ENCODE measurements around the gene PDE6B. TPM values are rescaled to one million over a fixed set of nuclear protein-coding genes. Genes with fewer than 3 reads are reported as not detected.
"Not testable (repeated sequence)": the region's sequence is repeated elsewhere in the genome, so short reads cannot be mapped to it uniquely, and the experiment has no call there.

PDE6B gene
- total RNA-seq, 1 donor from 2014 or later: 3.9 TPM

DNA sequence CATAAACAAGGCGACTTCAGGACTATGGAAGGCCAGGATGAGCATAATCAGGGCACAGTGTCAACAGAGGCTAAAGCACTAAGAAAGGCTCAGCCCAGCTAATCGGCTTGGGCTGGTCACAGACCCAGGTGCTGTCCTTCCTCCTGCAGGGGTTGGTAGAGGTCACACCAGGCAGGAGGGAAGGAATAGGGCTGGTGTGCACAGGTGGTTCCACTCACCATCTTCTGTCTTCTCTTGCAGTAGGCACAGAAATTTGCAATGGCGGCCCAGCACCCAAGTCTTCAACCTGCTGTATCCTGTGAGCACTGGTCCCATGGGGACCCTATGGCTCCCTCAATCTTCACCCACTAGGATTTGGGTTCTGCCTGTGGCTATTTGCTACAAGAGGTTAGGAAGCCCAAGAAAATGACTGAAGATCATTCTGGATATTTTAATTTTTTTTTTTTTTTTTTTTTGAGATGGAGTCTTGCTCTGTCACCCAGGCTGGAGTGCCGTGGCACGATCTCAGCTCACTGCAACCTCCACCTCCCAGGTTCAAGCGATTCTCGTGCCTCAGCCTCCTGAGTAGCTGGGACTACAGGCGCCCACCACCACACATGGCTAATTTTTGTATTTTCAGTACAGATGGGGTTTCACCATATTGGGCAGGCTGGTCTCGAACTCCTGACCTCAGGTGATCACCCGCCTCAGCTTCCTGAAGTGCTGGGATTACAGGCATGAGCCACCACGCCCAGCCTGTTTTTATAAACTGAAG, 44.6 kb downstream of the PDE6B start:
- DNase-seq (ENCODE audit: low read depth, low spot score): not testable (repeated sequence)

DNA sequence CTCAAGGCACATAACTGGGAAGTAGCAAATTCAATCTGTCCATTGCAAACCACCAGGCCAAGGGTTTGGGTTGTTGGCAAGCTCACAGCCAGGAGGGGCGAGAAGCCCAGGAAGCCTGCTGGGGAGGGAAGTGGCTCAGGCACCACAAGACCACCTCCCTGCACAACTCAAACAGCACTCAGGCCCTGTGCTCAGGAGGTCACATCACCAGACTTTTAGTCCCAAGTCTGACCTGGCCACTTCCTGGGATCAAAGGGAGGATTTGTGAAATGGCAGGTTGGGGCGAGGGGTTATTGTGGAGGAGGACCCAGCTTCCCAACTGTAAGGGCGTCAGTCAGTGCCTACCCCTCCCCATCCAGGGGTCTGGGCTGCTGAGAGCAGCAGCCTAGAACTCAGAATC, 46.4 kb downstream of the PDE6B start:
- DNase-seq (ENCODE audit: low read depth, low spot score): no peak

DNA sequence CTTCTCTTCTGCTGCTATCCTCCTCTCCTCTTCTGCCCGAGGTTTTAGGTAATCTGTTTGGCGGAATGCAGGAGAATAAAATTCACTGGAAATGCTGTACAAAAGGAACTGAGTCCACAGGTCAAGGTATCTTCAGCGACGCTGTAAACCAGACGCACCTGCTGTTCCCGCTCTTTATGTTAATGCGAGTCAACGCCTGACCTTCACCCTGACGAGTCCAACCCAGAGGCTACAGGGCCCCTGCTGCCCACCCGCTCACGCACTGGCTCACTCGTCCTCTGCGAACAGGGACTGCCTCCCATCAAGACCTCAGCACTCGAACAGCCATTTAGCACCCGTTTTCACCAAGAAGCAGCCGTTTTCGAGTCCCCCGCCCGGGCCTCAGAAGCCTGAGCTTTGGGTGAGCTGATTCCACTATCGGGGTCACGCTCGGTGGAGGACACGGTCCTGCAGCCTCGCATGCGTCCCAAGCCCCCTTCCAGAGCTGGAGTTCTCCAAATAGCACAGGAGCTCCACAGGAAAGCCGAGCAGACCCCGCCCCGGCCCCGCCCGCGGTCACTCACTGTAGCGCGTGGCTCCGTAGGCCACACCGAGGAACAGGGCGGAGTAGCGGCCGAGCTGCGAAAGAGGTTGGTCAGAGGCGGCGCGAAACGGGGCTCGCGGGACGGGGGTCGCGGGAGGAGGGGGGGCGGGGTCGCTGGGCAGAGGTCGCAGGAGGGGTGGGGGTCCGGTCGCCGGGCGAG, 48.1 kb downstream of the PDE6B start:
- no peak for DNase-seq (ENCODE audit: low read depth, low spot score)

DNA sequence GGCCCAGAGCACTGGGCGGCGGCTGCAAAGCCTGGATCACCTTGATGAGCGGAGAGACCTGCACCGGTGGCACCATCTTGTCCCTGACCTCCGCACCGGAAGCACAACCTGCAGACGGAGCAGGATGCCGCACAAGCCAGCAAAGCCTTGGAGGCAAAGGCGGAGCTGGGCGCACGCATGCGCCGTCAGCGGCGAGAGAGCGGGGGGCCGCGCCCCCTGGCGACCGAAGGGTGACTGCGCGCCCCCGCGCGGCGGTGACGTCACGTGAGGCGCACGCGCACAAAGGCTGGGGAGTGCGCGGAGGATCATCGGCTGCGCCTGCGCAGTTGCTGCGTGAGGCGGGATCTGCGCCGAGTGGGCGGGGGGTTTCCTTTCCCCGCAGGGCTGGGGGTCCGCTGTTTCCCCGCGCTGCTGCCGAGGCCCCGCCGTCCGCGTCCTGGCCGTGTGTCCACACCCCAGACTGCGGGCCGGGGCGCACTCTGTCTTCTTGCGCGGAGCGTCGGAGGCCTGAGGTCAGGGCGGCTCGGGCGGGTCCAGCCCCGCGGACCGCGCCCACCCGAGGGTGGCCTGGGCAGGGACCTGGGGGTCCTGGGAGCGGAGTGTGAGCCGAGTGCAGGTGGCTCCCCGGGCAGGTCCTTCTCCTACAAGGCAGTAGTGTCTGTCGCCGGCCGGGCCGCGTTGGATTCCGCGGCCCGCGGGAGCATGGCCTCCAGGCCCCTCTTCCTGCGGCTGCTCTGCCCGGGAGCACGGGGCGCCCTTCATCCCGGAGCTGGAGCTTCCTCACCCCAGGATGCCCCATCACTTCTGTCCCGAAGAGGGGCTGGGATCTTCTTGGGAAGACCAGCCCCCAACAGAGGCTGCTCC, 49.0 kb downstream of the PDE6B start, which contains the start of the genes ATP5ME and MYL5:
ATP5ME (minus strand) TSS at position 105 of the 864 bp plus-strand sequence; CDS start at position 76, 29 bp downstream.
MYL5 (plus strand) TSS at position 371 of the 864 bp plus-strand sequence. CDS start 3,485 bp downstream, outside the sequence.
- DNase-seq (ENCODE audit: low read depth, low spot score): peak; percentile 76

DNA sequence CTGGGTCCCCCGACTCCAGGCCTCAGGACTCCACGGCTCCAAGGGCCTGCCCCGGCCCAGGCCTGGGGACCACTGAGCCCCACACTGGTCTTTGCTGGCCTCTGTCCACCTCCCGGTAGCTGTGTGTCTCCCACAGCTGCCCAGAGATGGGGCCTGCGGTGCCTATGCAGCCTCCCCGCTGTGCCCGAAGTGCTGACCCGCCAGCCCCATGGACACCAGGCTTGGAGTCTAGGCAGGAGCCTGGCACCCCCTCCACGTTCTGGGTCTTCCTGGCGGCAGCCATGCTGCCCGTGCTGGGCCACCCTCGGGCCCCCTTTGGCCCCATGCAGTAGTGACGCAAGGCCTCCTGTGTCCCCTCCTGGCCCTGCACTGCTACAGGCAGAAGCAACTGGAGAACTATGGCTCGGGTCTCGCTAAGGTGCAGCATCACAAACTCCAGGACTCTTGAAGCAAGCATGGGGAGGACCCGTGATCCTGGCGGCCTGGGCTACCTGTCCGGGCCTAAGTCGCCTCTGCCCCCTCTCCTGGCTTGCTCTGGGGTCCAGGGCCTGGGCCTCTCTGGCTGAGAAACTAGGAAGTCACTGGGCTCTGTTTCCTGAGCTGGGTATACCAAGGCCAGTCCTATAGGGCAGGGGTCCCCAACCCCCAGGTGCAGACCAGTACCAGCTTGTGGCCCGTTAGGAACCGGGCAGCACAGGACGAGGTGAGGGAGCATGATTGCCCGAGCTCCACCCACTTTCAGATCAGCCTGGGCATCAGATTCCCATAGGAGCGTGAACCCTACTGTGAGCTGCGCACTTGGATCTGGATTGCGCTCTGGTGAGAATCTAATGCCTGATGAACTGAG, 49.9 kb downstream of the PDE6B start:
- no peak for DNase-seq (ENCODE audit: low read depth, low spot score)

DNA sequence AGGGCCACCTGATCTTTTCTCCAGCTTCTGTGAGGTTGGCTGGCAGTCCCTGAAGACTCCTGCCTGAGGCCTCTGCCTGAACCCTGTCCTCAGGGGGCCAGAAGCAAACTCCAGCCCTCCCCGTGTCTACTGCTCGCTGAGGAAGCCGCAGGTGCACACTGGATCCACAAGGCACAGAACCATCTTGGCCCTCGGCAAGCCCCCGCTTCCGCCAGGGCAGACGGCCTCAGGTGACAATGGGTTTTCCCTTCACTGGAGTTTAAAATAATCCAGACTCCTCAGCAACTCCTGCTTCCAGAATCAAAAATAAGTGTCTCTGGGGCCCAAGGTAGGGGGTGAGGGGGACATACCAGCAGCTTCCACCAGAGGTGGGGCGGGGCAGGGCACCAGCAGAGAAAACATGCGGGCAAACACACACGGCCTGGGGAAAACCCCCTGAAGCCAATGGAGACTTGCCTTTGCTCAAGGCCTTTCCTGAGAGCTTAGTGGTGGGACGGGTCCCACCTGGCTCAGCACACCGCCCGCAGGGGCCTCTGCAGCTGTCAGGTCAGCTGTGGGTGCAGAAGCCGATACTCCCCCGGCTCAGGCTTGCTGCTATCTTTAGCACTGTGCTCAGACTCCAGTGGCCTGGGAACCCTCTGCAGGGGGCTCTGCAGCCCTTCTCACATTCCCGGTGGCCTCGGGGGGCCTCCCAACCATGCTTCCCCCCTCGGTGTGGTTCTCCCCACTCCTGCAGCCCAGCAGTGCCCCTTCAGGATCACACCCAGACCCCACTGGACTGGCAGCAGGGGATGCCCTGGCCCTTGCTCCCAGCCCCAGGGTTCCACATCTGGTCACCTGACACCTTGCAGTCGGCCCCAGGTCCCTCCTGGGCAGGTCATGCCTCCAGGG, 50.9 kb downstream of the PDE6B start:
- DNase-seq (ENCODE audit: low read depth, low spot score): no peak

DNA sequence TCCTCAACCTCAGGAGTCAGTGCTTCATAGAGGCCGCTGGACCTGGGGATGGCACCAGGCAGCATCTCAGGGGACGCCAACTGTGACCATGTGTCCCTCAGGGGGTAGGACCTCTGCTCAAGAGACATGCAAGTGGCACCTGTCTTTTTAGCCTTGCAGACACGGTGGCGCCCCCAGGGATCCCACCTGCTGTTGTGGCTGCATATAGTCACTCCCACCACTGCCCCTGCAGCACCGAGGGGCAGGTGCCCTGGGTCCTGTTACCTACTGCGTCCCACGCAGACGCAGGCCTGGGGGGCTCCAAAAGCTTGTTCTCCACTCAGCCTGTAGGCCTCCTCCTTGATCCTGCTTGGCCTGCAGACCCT, 51.5 kb downstream of the PDE6B start:
- no peak for DNase-seq (ENCODE audit: low read depth, low spot score)

DNA sequence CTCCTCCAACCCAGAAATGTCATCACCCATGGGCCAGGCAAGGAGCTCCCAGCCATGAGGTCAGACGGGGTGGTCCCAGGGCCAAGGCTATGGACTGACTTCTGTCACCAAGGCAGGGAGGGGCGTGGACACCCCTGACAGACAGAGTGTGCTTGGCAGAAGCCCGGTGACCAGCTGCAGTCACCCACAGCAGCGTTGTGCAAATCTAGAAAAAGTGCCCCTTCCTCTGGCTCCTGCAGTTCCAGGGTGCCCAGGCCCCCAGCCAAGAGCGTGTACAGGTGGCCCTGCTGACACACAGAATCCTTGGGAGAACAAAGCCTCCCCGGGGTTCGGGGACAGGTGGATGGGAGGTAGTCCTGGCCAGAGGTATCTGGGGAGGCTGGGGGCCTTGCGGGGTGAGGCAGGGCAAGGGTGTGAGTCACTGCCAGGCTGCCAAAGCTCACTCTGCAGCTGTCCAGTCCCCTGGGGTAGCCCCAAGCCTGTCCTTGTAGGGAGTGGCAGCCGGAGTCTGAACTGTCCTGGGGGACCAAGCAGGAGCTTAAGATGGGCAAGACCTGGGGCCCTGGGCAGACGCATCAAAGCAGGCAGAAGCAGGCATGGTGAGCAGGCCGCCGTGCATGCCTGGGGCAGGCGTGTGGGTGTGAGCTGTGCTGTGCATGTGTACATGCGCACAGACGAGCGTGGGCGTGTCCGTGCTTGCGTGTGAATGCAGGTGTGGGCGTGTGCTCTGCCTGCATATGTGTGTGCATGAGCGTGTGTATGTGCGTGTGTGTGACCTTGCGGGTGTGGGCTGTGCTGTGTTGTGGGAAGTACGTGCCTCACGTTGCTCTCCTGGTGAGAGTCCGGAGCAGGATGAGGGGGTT, 52.3 kb downstream of the PDE6B start:
- DNase-seq (ENCODE audit: low read depth, low spot score): no peak

DNA sequence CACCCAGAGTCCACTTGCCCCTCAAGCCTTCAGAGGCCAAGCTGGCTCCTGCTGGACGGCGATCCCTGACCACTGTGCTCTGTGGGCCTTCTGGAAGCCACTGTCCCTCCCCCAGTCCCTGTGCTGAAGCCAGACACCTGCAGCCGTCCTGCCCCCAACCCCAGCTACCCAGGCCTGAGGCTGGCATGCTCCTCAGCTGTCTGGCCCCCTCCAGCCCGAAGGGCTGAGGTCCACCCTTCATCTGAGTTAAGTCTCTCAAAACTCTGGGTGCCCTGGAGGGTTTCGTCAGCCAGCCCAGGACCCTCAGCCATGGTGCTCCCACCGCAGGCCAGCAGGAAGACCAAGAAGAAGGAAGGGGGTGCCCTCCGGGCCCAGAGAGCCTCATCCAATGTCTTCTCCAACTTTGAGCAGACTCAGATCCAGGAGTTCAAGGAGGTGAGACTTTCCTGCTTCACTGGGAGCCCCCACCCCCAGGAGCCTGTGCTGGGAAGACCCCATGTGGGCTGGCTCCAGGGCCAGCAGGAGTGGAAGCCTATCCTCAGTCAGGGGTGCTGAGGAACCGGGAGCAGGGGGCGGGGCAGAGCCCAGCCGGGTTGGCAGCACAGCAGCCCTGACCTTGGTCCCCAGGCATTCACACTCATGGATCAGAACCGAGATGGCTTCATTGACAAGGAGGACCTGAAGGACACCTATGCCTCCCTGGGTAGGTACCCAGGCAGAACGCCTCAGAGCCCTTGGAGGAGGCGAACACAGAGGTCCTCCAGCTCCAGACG, 53.1 kb downstream of the PDE6B start:
- DNase-seq (ENCODE audit: low read depth, low spot score): no peak

DNA sequence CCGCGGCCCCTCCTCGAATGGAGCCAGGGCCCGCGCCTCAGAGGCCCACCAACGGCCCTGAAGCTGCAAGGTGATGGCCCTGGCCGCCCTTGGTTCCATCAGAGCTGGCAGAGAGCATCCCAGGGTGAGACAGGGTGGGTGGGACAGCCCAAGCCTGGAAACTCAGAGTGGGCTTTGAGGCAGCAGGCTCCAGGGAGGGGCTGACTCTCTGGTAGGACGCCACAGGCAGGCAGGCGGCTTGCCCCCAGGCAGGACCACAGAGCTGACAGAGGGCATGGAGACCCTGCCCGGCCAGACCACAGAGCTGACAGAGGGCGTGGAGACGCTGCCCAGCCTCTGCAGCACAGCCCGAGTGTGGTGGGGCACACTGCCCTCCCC, 53.7 kb downstream of the PDE6B start:
- DNase-seq (ENCODE audit: low read depth, low spot score): no peak

DNA sequence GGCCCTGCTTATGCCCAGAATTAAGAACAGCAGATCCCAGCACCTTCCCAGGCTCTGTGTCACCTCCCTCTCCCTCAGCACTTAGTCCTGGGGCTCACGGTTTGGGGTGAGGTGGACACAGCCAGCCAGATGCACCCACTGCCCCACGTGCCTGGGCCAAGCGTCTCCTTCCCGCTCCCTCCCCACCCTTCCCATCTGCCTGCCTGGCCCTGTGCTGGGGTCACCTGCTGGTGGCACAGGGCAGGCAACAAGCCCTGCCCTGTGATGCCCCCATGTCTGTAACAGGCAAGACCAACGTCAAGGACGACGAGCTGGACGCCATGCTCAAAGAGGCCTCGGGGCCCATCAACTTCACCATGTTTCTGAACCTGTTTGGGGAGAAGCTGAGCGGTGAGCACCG, 54.3 kb downstream of the PDE6B start:
- no peak for DNase-seq (ENCODE audit: low read depth, low spot score)

DNA sequence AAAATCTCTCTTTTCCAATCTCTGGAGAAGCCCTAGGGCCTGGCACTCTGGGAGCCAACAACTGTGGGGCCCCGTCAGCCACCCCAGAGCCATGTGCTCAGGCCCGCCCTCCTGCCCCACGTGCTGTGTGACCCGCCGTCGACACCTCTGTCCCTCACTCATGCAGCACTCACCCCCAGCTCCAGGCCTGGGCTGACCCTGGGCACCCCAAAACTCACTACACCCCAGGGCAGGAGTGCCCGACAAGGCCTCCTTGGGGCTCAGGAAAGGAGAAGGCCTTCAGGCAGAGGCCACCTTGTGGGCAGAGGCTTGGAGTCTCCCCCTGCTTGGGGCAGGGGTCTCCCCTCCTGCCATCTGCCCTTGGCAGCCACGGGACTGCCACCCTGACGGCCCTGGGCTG, 54.7 kb downstream of the PDE6B start:
- DNase-seq (ENCODE audit: low read depth, low spot score): no peak

DNA sequence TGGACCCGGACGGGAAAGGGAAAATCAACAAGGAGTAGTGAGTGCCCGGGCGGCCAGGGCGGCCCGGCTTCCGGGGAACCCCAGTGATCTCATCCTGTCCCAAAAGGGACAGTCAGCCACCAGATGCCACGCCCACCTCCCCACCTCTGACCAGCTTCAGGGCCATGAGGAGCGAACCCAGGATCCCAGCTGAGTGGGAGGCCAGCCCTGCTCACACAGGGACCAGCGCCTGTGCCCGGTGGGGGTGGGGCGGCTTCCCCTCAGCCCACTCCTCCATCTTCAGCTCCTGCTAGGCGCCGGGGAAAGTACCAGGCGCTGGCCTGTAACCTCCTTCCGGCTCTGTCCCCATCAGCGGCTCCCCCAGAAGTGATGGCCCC, 55.2 kb downstream of the PDE6B start:
- no peak for DNase-seq (ENCODE audit: low read depth, low spot score)

DNA sequence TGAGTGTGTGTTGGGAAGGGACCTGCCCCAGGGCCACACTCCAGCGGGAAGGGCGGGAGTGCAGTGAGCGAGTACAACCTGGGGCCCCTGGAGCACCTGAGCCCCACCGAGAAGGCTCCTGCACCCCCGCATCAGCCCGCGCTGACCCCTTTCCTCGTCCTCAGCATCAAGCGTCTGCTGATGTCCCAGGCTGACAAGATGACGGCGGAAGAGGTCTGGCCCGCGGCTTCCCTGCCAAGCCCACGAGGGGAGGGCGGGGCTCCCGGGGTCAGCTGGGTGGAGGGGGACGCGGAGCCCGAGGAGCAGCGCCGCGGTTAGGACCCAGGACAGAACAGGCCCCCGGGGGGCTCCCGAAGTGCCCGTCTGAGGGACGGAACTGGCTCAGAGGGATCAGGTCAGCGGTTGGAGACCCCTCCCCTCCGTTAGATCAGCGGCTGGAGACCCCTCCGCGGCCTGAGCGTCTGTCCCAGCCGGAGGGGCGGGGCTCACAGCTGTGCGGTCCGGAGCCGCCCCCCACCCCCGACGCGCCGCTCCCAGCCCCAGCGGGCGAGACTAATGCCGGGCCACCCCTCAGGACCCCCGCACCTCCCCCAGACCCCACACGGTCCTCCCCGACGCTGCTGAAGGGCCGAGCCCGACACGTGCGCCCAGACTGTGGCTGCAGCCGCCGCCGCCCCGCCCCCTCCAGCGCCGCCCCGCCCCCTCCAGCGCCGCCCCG, 55.7 kb downstream of the PDE6B start:
- no peak for DNase-seq (ENCODE audit: low read depth, low spot score)

DNA sequence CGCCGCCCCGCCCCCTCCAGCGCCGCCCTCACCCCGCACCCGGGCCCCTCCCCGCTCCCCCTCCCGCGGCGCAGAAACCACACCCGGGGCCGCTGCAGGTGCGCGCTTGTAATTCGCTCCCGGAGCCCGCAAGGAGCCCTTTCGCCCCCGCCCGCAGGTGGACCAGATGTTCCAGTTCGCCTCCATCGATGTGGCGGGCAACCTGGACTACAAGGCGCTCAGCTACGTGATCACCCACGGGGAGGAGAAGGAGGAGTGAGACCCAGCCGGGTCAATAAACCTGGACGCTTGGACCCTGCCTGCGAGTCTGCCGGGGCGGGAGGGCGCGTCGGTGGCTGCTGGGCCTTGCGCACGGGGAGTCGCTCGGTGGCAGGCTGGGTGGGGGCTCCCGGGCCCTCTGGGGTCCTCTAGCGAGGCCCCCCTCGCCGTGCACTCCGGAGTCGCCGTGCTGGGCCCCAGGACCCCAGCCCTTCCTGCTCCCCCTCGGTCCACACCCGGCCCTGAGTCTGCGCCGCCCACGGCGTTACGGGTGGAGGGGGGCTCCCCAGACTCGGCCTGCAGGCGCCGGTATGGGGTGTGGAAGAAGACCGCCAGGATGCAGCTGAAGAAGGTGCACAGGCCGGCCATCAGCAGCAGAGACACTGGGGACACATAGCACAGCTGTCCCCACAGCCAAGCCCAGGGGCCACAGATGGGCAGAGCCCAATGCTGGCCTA, 56.5 kb downstream of the PDE6B start:
- DNase-seq (ENCODE audit: low read depth, low spot score): no peak

DNA sequence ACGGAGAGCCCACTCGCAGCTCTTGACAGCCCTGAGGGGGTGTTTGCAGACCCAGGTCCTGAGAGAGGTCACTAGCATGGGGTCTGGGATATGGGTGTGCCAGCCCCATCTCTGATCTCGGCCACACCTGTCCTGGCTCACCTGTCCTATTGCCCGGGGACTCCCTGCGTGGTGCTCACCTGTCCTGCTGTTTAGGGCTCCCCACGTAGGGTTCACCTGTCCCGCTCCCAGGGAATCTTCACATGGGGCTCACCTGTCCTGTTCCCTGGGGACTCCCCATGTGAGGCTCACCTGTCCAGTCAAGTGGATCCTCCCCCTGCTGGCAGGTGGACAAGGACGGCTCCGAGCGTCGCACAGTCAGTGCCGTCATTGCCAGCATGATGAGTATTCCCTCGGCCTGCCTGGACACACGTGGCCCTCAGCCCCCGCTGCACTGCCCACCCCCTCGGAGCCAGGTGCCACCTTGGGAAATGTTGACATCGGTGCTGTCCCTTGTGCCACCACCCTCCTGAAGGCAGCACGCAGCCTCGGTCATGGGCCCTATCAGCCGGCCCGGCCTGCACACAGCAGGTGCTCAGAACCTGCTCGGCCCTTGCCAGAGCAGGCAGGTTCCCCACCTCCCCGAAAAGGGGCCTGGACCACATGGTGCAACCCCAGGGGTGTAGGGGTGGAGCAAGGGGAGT, 57.3 kb downstream of the PDE6B start:
- no peak for DNase-seq (ENCODE audit: low read depth, low spot score)
